Measurements from ENCODE around the gene POLR2J. TPM values are rescaled to one million over a fixed set of nuclear protein-coding genes. Genes with fewer than 3 reads are reported as not detected.
A peak's percentile ranks its signal among the peaks of the same experiment; 100 is the strongest.
"Not testable (repeated sequence)": the region's sequence is repeated elsewhere in the genome, so short reads cannot be mapped to it uniquely, and the experiment has no call there.

Gene POLR2J
- polyA plus RNA-seq (ENCODE audit: insufficient read length in 4 of 4): 10 to 100 TPM; 22.3 to 38.4 (median 28.0) TPM

- peak in 2 of 4 donors; percentile 42 to 76 for DNase-seq (ENCODE audit: low read depth in 4 of 4, low spot score in 3 of 4)
Observed at GRCh38 chr7:102478314-102479208, at the start of gene POLR2J. Gene POLR2J (minus strand): TSS chr7:102478922. CDS start chr7:102478860, 62 bp downstream.

GRCh38 chr7:102527822-102528793 lies 49.4 kb upstream of the POLR2J start:
- not testable (repeated sequence) for DNase-seq (ENCODE audit: low read depth in 4 of 4, low spot score in 3 of 4)

- DNase-seq (ENCODE audit: low read depth in 4 of 4, low spot score in 3 of 4): not testable (repeated sequence)
Observed at GRCh38 chr7:102527182-102527581, 48.5 kb upstream of the POLR2J start.

GRCh38 chr7:102524803-102525202 lies 46.1 kb upstream of the POLR2J start:
- not testable (repeated sequence) for DNase-seq (ENCODE audit: low read depth in 4 of 4, low spot score in 3 of 4)

- DNase-seq (ENCODE audit: low read depth in 4 of 4, low spot score in 3 of 4): not testable (repeated sequence)
Observed at GRCh38 chr7:102520797-102521196, 42.1 kb upstream of the POLR2J start.

- DNase-seq (ENCODE audit: low read depth in 4 of 4, low spot score in 3 of 4): peak in 1 of 4 donors; percentile 0
Observed at GRCh38 chr7:102517550-102518147, 38.9 kb upstream of the POLR2J start, which contains the start of gene RASA4B. Gene RASA4B (minus strand): TSS chr7:102517777. CDS start chr7:102517710, 67 bp downstream.

- not testable (repeated sequence) for DNase-seq (ENCODE audit: low read depth in 4 of 4, low spot score in 3 of 4)
Observed at GRCh38 chr7:102516951-102517350, 38.2 kb upstream of the POLR2J start.

- not testable (repeated sequence) for DNase-seq (ENCODE audit: low read depth in 4 of 4, low spot score in 3 of 4)
Observed at GRCh38 chr7:102515889-102516288, 37.2 kb upstream of the POLR2J start.

- not testable (repeated sequence) for DNase-seq (ENCODE audit: low read depth in 4 of 4, low spot score in 3 of 4)
Observed at GRCh38 chr7:102514881-102515721, 36.4 kb upstream of the POLR2J start.

GRCh38 chr7:102512642-102513221 lies 34.0 kb upstream of the POLR2J start:
- peak; percentile 84 to 94 (median 90) for DNase-seq (ENCODE audit: low read depth in 4 of 4, low spot score in 3 of 4)

GRCh38 chr7:102511860-102512522 lies 33.3 kb upstream of the POLR2J start:
- not testable (repeated sequence) for DNase-seq (ENCODE audit: low read depth in 4 of 4, low spot score in 3 of 4)

GRCh38 chr7:102510575-102510974 lies 31.9 kb upstream of the POLR2J start:
- not testable (repeated sequence) for DNase-seq (ENCODE audit: low read depth in 4 of 4, low spot score in 3 of 4)

- not testable (repeated sequence) for DNase-seq (ENCODE audit: low read depth in 4 of 4, low spot score in 3 of 4)
Observed at GRCh38 chr7:102507410-102508088, 28.8 kb upstream of the POLR2J start.

- DNase-seq (ENCODE audit: low read depth in 4 of 4, low spot score in 3 of 4): not testable (repeated sequence)
Observed at GRCh38 chr7:102505298-102506185, 26.8 kb upstream of the POLR2J start.

GRCh38 chr7:102503141-102503540 lies 24.4 kb upstream of the POLR2J start:
- DNase-seq (ENCODE audit: low read depth in 4 of 4, low spot score in 3 of 4): not testable (repeated sequence)

- not testable (repeated sequence) for DNase-seq (ENCODE audit: low read depth in 4 of 4, low spot score in 3 of 4)
Observed at GRCh38 chr7:102498321-102498720, 19.6 kb upstream of the POLR2J start.

- DNase-seq (ENCODE audit: low read depth in 4 of 4, low spot score in 3 of 4): not testable (repeated sequence)
Observed at GRCh38 chr7:102497308-102497707, 18.6 kb upstream of the POLR2J start.
